KMS-11 (cell line): ENCODE data around the gene GDPD1.
"Not testable (repeated sequence)": the region's sequence is repeated elsewhere in the genome, so short reads cannot be mapped to it uniquely, and the experiment has no call there.

Experiments used
- H2AFZ ChIP-seq: fragments of 200-600 bp; sonication (generic); 2 replicates; pipeline ENCODE4 v1.6.1; 2016; ENCODE audit warnings: antibody characterized with exemption, mixed run types, low read depth
- H3K27ac ChIP-seq: fragments of 200-600 bp; sonication (generic); 2 replicates; pipeline ENCODE4 v1.6.1; 2016; ENCODE audit warnings: mild to moderate bottlenecking, mixed run types
- H3K27me3 ChIP-seq: fragments of 200-600 bp; sonication (generic); 2 replicates; pipeline ENCODE4 v1.6.1; 2017; ENCODE audit warnings: mild to moderate bottlenecking, low read depth, mixed run types, moderate library complexity; ENCODE audit not compliant: insufficient read depth
- H3K36me3 ChIP-seq: fragments of 200-600 bp; sonication (generic); 2 replicates; pipeline ENCODE4 v1.6.1; 2017; ENCODE audit warnings: mild to moderate bottlenecking, mixed run types; ENCODE audit not compliant: insufficient read depth
- H3K4me1 ChIP-seq: fragments of 200-600 bp; sonication (generic); 2 replicates; pipeline ENCODE4 v1.6.1; 2016; ENCODE audit warnings: mild to moderate bottlenecking, low read depth, mixed run types; ENCODE audit not compliant: poor library complexity, severe bottlenecking
- H3K4me2 ChIP-seq: fragments of 200-600 bp; sonication (generic); 2 replicates; pipeline ENCODE4 v1.7.0; 2016; ENCODE audit warnings: mild to moderate bottlenecking, mixed run types
- H3K4me3 ChIP-seq: fragments of 200-600 bp; sonication (generic); IDR thresholded peaks from 2 replicates; pipeline ENCODE4 v1.6.1; 2017; ENCODE audit warnings: low read depth, low read length, mixed read lengths; ENCODE audit not compliant: insufficient read depth
- H3K79me2 ChIP-seq: fragments of 200-600 bp; sonication (generic); 2 replicates; pipeline ENCODE4 v1.6.1; 2016; ENCODE audit warnings: low read depth, mixed run types; ENCODE audit not compliant: insufficient read depth
- H3K9ac ChIP-seq: fragments of 200-600 bp; sonication (generic); 2 replicates; pipeline ENCODE4 v1.6.1; 2016; ENCODE audit warnings: mild to moderate bottlenecking, mixed run types
- H4K20me1 ChIP-seq: fragments of 200-600 bp; sonication (generic); 2 replicates; pipeline ENCODE4 v1.6.1; 2016; ENCODE audit warnings: mild to moderate bottlenecking, mixed run types; ENCODE audit not compliant: insufficient read depth
- TF ChIP-seq, protein P1 (sequence below): fragments of 200-600 bp; sonication (generic); conservative IDR thresholded peaks from 2 replicates; pipeline ENCODE4 v1.6.1; 2017; ENCODE audit warnings: low read depth, mild to moderate bottlenecking, antibody characterized with exemption, low read length, moderate library complexity, mixed read lengths

Gene GDPD1

DNA sequence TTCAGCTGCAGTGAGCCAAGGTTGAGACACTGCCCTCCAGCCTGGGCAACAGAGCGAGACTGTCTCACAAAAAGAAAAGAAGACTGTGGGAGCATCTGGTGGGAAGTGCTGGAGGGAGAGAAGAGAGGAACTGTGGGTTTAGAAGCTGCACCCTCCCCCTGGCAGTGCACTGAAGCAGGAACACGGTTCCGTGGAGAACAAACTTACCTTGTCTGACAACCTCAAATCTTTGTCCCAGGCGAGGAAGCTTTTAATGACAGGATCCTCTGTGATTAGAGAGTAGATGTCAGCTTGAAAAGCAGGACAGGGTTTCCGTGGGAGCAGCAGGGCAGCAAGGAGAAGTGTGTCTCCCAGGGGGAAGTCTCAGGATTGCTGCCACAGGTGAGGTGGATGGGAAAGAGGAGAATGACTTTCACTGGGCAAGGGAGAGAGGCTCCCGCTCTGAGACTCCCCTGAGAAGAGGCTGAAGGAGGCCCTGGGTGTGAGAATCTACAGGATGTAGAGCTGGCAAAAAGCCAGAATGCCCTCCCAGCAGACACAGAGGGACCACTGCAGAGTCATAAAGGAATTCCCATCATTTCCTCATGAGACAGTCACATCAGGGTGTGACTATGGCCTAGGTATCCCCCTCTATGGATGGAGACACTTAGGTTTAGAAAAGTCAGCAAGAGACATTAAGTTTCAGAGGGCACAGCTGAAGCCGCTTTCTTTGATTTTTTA, 41.9 kb upstream of the GDPD1 start:
- H3K27me3 ChIP-seq, result no peaks in the 10 kb centered on the region
- H3K4me2 ChIP-seq, result no peak overlapping the region
- H4K20me1 ChIP-seq, result no peaks in the 10 kb centered on the region
- H2AFZ ChIP-seq, result no peak overlapping the region
- H3K79me2 ChIP-seq, result 0 out of 2 replicates have a peak, but pooled peaks cover 11% of the 10 kb centered on the region
- H3K9ac ChIP-seq, result no peak overlapping the region
- H3K36me3 ChIP-seq, result no peaks in the 10 kb centered on the region
- no peak overlapping the region for H3K27ac ChIP-seq
- TF ChIP-seq, protein P1, sequence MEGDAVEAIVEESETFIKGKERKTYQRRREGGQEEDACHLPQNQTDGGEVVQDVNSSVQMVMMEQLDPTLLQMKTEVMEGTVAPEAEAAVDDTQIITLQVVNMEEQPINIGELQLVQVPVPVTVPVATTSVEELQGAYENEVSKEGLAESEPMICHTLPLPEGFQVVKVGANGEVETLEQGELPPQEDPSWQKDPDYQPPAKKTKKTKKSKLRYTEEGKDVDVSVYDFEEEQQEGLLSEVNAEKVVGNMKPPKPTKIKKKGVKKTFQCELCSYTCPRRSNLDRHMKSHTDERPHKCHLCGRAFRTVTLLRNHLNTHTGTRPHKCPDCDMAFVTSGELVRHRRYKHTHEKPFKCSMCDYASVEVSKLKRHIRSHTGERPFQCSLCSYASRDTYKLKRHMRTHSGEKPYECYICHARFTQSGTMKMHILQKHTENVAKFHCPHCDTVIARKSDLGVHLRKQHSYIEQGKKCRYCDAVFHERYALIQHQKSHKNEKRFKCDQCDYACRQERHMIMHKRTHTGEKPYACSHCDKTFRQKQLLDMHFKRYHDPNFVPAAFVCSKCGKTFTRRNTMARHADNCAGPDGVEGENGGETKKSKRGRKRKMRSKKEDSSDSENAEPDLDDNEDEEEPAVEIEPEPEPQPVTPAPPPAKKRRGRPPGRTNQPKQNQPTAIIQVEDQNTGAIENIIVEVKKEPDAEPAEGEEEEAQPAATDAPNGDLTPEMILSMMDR, result no peak
- no peaks in the 10 kb centered on the region for H3K4me1 ChIP-seq
- no peak overlapping the region for H3K4me3 ChIP-seq

DNA sequence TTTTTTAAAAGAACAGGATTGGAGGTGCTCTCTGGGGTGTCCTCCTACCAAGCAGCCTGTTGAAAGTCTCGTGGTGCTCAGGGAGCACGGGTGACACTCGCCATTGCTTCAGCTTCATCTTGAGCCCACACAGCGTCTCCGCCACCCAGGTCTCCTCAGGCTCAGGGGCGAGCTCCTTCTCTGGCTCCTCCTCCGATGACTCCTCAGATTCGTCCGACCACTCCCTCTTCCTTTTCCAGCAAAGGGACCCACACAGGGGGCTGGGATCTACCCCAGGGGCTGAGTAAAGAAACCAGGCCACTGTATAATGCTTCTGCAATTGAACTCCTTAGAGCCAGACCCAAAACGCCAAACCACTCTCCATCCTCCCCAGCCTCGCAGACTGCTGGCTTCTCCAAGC, 40.7 kb upstream of the GDPD1 start:
- H3K9ac ChIP-seq, H4K20me1 ChIP-seq, H3K4me3 ChIP-seq, H3K4me1 ChIP-seq, H3K4me2 ChIP-seq, H2AFZ ChIP-seq, H3K36me3 ChIP-seq, H3K27ac ChIP-seq, H3K27me3 ChIP-seq: not testable (repeated sequence)
- 0 out of 2 replicates have a peak, but pooled peaks cover 11% of the 10 kb centered on the region for H3K79me2 ChIP-seq

GRCh38 chr17:59180626-59181025, 39.7 kb upstream of the GDPD1 start:
- Histone ChIP-seq H3K79me2 (0 out of 2 replicates have a peak, but pooled peaks cover 10% of the 10 kb centered on the region), H3K27ac (no peak overlapping the region), H3K36me3 (no peaks in the 10 kb centered on the region), H2AFZ (no peak overlapping the region), H3K9ac (no peak overlapping the region), H3K27me3 (no peaks in the 10 kb centered on the region), H3K4me3 (no peak overlapping the region), H3K4me1 (no peaks in the 10 kb centered on the region), H4K20me1 (no peaks in the 10 kb centered on the region), H3K4me2 (no peak overlapping the region)
- TF ChIP-seq, protein P1, result no peak

GRCh38 chr17:59181481-59181880, 38.8 kb upstream of the GDPD1 start:
- Histone ChIP-seq H4K20me1 (no peaks in the 10 kb centered on the region), H3K4me2 (no peak overlapping the region), H3K27ac (no peak overlapping the region), H3K79me2 (0 out of 2 replicates have a peak, but pooled peaks cover 7% of the 10 kb centered on the region), H3K36me3 (no peaks in the 10 kb centered on the region), H3K27me3 (no peaks in the 10 kb centered on the region), H3K4me1 (no peaks in the 10 kb centered on the region), H3K9ac (no peak overlapping the region), H2AFZ (no peak overlapping the region), H3K4me3 (no peak overlapping the region)
- TF ChIP-seq, protein P1, result no peak

- H3K36me3 ChIP-seq, result no peaks in the 10 kb centered on the region
- H2AFZ ChIP-seq, result no peak overlapping the region
- no peaks in the 10 kb centered on the region for H3K4me1 ChIP-seq
- TF ChIP-seq, protein P1, result no peak
- H3K4me3 ChIP-seq, result no peak overlapping the region
- no peaks in the 10 kb centered on the region for H3K27me3 ChIP-seq
- no peak overlapping the region for H3K4me2 ChIP-seq
- 0 out of 2 replicates have a peak, but pooled peaks cover 7% of the 10 kb centered on the region for H3K79me2 ChIP-seq
- no peaks in the 10 kb centered on the region for H4K20me1 ChIP-seq
- no peak overlapping the region for H3K9ac ChIP-seq
- H3K27ac ChIP-seq, result no peak overlapping the region
Measured at GRCh38 chr17:59185997-59186396, 34.3 kb upstream of the GDPD1 start.
